Measurements from ENCODE around the gene RFX4.

RFX4 gene

DNA sequence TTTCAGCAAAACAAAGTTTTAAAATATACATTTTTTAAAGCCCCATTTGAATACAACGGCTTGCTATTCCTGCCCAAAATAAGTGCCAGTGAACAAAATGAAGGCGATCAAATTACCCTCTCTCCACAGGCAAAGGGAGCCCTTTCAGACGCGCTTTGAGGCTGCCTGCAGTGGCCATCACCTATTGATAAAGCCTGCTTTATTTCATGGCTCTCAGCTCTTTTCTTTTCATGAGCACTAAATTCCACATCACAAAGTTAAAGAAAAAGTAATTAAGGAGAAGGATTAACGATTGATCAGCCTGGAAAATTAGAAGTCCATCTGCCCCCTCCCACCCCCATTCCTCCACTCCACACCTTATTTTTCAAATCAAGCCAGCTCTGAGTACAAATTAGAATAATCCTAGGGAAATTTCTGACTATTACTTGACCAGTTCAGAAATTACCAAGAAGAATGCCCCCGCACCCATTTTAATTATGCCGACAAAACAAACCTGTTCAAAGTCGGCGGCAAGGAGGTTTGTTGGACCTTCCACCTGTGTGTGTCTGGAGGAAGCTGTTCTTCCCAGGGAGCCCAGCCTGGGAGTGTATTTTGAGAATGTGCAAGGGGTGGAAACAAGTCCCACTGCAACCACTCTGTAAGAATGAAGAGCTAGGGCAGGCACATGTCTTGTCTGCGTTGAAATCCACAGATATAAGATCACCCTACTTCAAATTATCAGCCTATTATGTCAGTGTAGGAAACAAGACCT, 127.5 kb downstream of the RFX4 start:
- TF ChIP-seq, protein P1, sequence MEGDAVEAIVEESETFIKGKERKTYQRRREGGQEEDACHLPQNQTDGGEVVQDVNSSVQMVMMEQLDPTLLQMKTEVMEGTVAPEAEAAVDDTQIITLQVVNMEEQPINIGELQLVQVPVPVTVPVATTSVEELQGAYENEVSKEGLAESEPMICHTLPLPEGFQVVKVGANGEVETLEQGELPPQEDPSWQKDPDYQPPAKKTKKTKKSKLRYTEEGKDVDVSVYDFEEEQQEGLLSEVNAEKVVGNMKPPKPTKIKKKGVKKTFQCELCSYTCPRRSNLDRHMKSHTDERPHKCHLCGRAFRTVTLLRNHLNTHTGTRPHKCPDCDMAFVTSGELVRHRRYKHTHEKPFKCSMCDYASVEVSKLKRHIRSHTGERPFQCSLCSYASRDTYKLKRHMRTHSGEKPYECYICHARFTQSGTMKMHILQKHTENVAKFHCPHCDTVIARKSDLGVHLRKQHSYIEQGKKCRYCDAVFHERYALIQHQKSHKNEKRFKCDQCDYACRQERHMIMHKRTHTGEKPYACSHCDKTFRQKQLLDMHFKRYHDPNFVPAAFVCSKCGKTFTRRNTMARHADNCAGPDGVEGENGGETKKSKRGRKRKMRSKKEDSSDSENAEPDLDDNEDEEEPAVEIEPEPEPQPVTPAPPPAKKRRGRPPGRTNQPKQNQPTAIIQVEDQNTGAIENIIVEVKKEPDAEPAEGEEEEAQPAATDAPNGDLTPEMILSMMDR (IDR thresholded peaks at IDR 0.05) = no peak
- no peak overlapping the region for H3K27ac ChIP-seq
- no peak overlapping the region for H2AFZ ChIP-seq
- no peaks in the 10 kb centered on the region for H3K36me3 ChIP-seq (ENCODE audit: control insufficient read depth, insufficient read depth, low read length)
- H3K79me2 ChIP-seq = no peaks in the 10 kb centered on the region
- H3K27me3 ChIP-seq (ENCODE audit: control insufficient read depth, insufficient read depth, low read length) = no peaks in the 10 kb centered on the region
- H3K9me3 ChIP-seq (ENCODE audit: control insufficient read depth, low read length) = no peaks in the 10 kb centered on the region
- H3K4me2 ChIP-seq (ENCODE audit: low read length) = no peak overlapping the region
- no peak overlapping the region for H3K9ac ChIP-seq
- H3K4me3 ChIP-seq (ENCODE audit: low read depth, low read length) = no peak overlapping the region
- no peaks in the 10 kb centered on the region for H3K4me1 ChIP-seq

DNA sequence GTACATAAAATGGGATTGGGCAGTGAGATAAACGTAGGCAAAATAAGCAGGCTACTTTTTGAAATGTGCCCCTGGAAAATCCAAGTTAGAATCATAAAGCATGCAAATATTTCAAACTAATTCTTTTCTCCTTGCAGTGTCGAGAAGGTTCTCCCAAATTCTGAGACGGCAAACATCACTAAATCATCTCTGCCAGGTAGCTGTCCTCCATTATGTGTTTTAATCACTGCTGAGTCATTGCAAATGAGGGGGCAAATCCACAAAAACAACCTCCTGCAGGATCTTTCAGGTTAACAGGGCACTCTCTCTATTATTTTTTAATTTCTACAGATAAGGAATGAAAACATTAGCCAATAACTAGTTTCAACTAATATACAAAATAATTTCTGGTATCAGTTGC, 128.5 kb downstream of the RFX4 start:
- no peak overlapping the region for H3K9ac ChIP-seq
- H3K27me3 ChIP-seq (ENCODE audit: control insufficient read depth, insufficient read depth, low read length) = no peaks in the 10 kb centered on the region
- no peak overlapping the region for H3K4me3 ChIP-seq (ENCODE audit: low read depth, low read length)
- H3K27ac ChIP-seq = no peak overlapping the region
- no peaks in the 10 kb centered on the region for H3K9me3 ChIP-seq (ENCODE audit: control insufficient read depth, low read length)
- H3K36me3 ChIP-seq (ENCODE audit: control insufficient read depth, insufficient read depth, low read length) = no peaks in the 10 kb centered on the region
- H3K4me2 ChIP-seq (ENCODE audit: low read length) = no peak overlapping the region
- no peaks in the 10 kb centered on the region for H3K4me1 ChIP-seq
- H2AFZ ChIP-seq = no peak overlapping the region
- no peaks in the 10 kb centered on the region for H3K79me2 ChIP-seq
- TF ChIP-seq, protein P1 (IDR thresholded peaks at IDR 0.05) = no peak

DNA sequence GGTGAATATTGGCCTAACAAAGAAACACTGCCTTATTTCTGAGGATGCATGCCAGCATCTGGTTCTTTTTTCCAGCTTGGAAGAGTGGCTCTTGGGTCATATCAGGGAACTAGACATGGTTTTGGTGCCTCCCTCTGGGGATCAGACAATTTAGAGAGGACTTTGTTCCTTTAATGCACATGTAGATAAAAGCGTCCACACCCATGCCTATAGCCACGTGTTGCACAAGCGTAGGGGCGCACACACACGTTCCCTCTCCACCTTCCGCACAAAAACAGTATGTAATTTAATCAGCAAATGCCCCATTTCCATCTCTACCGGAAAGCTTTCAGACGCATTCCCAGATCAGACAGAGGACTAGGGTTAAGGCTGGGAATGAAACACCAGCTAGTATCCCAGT, 130.0 kb downstream of the RFX4 start:
- H3K79me2 ChIP-seq = no peaks in the 10 kb centered on the region
- TF ChIP-seq, protein P1 (IDR thresholded peaks at IDR 0.05) = no peak
- H3K4me2 ChIP-seq (ENCODE audit: low read length) = no peak overlapping the region
- no peak overlapping the region for H3K9ac ChIP-seq
- H3K27me3 ChIP-seq (ENCODE audit: control insufficient read depth, insufficient read depth, low read length) = no peaks in the 10 kb centered on the region
- H3K4me3 ChIP-seq (ENCODE audit: low read depth, low read length) = no peak overlapping the region
- H3K9me3 ChIP-seq (ENCODE audit: control insufficient read depth, low read length) = no peaks in the 10 kb centered on the region
- H3K4me1 ChIP-seq = no peaks in the 10 kb centered on the region
- no peaks in the 10 kb centered on the region for H3K36me3 ChIP-seq (ENCODE audit: control insufficient read depth, insufficient read depth, low read length)
- H2AFZ ChIP-seq = no peak overlapping the region
- H3K27ac ChIP-seq = no peak overlapping the region

DNA sequence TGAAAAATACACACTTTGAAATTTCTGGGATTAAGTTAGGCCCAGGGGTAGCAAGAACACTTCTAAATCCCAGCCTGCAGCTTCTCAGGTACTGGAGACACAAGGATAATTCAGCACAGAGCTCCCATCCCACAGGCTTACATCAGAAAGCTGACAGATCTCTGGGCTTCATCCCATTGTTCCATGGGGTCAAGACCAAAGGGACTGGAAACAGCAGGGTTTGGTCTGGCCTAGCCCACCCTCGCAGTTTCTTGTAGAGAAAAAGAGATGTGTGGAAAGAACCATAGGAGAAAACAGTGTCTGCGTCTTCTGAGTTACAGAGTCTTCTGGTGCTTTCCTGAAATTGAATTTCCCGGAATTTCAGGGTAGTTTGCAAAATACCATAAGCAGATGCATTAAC, 132.1 kb downstream of the RFX4 start:
- TF ChIP-seq, protein P1 (IDR thresholded peaks at IDR 0.05) = no peak
- no peaks in the 10 kb centered on the region for H3K36me3 ChIP-seq (ENCODE audit: control insufficient read depth, insufficient read depth, low read length)
- H3K4me3 ChIP-seq (ENCODE audit: low read depth, low read length) = no peak overlapping the region
- no peaks in the 10 kb centered on the region for H3K9me3 ChIP-seq (ENCODE audit: control insufficient read depth, low read length)
- H3K79me2 ChIP-seq = no peaks in the 10 kb centered on the region
- H3K27ac ChIP-seq = no peak overlapping the region
- no peaks in the 10 kb centered on the region for H3K4me1 ChIP-seq
- H3K9ac ChIP-seq = no peak overlapping the region
- H2AFZ ChIP-seq = no peak overlapping the region
- no peaks in the 10 kb centered on the region for H3K27me3 ChIP-seq (ENCODE audit: control insufficient read depth, insufficient read depth, low read length)
- H3K4me2 ChIP-seq (ENCODE audit: low read length) = no peak overlapping the region

DNA sequence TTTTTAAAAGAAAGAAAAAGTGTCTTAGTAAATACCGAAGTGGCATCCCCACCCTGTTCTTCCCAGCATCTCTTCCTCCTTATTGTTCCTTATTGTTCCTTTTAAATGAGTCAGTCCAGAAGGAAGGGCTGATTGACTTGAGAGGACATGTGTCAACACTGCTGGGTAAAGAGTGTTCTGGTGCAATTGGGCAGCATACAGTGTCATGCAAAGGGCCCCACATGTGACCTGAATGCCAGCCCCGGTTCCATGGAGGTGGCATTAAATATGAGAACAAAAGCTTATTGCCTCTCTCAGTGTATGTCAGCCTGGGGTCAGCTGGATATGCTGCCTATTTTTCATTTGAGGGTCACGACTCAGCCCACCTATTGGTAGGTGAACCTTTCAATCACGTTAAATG, 132.8 kb downstream of the RFX4 start:
- no peaks in the 10 kb centered on the region for H3K27me3 ChIP-seq (ENCODE audit: control insufficient read depth, insufficient read depth, low read length)

More for the DNA sequence above, 132.8 kb downstream of the RFX4 start:
- no peak overlapping the region for H3K4me3 ChIP-seq (ENCODE audit: low read depth, low read length)
- peaks cover under 1% of the 10 kb centered on the region for H3K4me1 ChIP-seq
- TF ChIP-seq, protein P1 (IDR thresholded peaks at IDR 0.05) = no peak
- no peaks in the 10 kb centered on the region for H3K36me3 ChIP-seq (ENCODE audit: control insufficient read depth, insufficient read depth, low read length)
- H3K9me3 ChIP-seq (ENCODE audit: control insufficient read depth, low read length) = no peaks in the 10 kb centered on the region
- no peak overlapping the region for H2AFZ ChIP-seq
- H3K27ac ChIP-seq = no peak overlapping the region
- H3K9ac ChIP-seq = no peak overlapping the region
- no peaks in the 10 kb centered on the region for H3K79me2 ChIP-seq
- no peak overlapping the region for H3K4me2 ChIP-seq (ENCODE audit: low read length)
